ENCODE data around the gene KCND2.
"Not testable (repeated sequence)": the region's sequence is repeated elsewhere in the genome, so short reads cannot be mapped to it uniquely, and the experiment has no call there.

Gene KCND2

DNA sequence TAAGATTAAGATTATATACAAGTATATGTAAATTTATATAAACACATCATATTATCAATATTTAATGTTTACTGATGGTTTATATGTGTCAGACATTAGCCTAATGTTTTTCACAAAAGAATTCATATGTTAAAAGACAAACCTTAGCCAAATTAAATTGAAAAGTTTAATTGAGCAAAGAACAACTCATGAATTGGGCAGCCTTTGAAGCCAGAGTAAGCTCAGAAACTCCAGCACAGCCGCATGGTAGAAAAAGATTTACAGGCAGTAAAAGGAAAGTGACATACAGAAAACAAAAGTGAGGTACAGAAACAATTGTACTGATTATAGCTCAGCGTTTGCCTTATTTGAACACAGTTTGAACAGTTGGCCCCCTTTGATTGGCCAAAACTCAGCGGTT is 460.9 kb downstream of the KCND2 start:
- DNase-seq (ENCODE audit: insufficient read length, low spot score) (no peak), FAIRE-seq (no peak)

DNA sequence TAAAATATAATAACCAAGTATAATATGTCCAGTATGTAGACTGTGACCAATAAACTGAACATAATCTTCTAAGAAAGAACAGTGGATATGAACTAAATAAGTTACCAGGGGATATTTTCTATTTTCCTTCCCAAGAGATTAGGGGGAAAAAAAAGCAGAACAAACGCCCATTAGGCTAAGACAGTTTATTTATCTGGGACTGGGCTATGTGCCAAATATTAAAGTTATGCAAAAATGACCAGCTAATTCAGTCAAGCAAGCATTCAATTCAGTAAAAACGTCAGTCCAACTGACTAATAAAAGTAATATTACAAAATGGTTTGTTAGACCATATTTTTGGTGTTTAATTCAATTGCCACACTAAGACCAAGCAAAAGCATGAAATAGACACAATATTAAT is 462.8 kb downstream of the KCND2 start:
- peak; percentile 49 for FAIRE-seq
- no peak for DNase-seq (ENCODE audit: insufficient read length, low spot score)

DNA sequence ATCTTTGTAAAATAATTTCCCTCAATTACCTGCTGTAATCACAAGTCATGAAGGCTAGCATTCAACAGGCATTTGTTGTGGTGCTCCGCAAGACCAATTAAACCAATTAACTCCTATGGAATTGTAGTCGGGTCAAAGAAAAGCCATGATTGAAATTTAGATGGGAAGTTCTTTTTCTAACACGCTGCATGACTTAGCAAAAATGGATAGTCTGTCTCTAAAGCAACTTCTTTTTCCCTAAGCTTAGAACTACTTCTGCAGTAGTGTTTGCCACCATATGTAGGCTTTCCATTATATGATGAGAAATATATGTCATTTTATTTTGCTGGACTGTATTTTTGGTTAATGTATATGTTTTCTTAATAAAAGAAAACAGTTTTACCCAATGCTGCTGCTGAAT is 465.8 kb downstream of the KCND2 start:
- FAIRE-seq = no peak
- no peak for DNase-seq (ENCODE audit: insufficient read length, low spot score)

DNA sequence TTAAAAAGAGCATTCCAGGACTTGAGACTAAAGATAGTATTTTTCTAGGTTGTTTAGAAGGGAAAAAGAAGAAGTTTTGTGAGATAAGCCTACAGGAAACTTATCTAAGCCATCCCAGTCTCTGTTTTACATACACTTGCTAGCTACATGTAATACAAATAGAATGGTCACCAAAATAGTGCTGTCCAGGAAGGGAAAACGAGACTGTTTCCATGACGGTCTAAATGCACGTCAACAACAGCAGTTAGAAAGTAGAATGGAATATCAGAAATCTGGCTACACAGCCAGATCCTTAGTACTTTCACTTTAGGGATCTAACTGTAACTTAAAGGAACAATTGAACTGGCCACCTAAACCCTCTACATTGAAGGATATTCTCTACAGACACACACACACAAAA is 467.4 kb downstream of the KCND2 start:
- DNase-seq (ENCODE audit: insufficient read length, low spot score) (no peak), FAIRE-seq (no peak)

DNA sequence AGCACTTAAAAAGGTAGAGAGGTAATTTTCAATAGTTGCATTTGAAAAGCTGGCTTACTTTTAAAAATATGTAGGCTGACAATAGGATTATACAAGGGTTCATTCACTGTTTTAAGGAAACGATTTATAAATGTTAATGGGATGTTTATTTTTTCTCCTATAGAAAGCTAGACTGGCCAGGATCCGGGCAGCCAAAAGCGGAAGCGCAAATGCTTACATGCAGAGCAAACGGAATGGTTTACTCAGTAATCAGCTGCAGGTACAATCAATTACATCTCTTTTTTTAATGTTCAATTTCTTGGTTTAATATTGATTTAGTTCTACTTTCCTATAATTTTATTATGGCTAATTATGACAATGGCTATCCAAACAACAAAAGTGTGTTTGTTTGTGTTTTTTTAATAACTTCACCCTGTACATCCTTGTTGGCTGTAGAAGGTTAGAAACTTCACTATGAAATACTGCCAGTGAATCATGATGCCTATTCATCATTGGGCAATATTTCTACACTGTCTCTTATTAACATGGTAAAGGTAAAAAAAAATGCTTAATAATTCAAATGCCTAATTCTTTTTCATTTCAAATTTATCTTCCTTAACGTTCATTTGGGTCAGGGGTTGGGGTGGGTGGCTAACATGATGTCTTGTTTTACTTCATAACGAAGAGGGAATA is 468.5 kb downstream of the KCND2 start:
- FAIRE-seq (no peak), DNase-seq (ENCODE audit: insufficient read length, low spot score) (no peak)

DNA sequence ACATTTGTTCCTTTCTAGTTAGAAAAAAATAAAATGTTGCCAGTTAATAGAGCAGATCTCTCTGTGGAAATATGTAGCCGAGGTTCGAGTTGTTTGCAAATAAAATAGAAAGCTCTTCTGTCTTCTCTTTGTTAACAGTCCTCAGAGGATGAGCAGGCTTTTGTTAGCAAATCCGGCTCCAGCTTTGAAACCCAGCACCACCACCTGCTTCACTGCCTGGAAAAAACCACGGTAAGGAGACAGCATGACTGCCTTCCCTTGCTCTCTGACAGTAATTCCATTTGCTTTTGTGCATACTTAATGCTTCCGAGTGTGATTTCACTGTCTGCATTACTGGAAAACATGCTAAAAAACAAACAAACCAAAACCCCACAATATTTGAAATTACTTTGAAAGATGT is 469.4 kb downstream of the KCND2 start:
- DNase-seq (ENCODE audit: insufficient read length, low spot score) (no peak), FAIRE-seq (no peak)

DNA sequence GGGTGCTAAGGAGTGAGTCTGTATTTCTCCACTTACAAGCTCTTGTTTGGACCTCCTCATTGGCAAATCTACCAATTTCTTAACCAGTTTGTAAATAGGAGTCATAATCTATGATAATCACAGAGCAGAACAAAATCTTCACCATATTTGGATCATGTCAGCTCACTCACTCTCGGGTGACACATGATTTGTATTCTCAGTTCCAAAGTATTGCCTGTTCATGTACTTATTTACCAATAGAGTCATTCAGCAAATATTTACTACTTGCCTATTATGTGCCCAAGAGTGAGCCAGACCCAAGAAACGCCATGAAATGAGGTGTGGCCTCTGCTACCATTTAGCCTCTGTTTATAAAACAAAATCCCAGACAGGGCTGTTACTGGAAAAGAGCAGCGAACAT is 470.2 kb downstream of the KCND2 start:
- DNase-seq (ENCODE audit: insufficient read length, low spot score) = no peak

DNA sequence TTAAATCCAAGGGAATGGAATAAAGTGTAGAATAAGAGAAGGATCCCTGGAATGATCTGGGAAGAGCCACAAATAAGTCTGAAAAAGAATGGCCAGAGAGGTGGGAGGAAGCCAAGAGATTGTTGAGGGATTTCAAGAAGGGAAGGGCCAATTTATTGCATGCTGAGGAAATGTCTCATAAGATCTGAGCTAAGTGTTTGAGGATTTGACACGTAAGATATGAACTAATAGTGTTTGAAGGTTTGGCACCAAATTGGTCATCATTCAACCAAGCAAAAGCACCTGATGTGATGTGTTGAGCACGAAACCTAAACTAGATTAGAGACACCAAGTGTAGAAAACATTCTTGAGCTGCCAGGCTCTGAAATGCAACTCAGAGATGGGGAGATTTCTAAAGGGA is 487.1 kb downstream of the KCND2 start:
- FAIRE-seq (no peak), DNase-seq (ENCODE audit: insufficient read length, low spot score) (no peak)

More for the DNA sequence above, 470.2 kb downstream of the KCND2 start:
- FAIRE-seq = no peak

DNA sequence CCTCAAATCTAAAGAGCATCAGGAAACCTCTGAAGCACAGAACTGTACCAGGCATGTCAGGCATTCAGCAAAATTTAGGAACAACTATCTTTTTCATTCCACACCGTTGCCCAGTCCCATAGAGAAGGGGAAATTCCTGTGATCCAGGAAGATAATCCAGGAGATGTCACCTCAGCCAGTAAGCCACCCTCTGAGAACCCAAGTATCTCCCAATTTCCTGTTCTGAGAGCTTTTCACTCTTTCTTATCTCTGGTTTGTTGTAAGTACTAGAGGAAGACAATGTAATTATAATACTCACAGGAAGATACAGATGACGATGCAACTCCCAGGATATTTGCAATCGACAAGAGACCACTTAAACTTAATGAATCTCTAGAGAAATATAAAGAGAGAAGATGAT is 487.9 kb downstream of the KCND2 start:
- DNase-seq (ENCODE audit: insufficient read length, low spot score) (no peak), FAIRE-seq (no peak)

DNA sequence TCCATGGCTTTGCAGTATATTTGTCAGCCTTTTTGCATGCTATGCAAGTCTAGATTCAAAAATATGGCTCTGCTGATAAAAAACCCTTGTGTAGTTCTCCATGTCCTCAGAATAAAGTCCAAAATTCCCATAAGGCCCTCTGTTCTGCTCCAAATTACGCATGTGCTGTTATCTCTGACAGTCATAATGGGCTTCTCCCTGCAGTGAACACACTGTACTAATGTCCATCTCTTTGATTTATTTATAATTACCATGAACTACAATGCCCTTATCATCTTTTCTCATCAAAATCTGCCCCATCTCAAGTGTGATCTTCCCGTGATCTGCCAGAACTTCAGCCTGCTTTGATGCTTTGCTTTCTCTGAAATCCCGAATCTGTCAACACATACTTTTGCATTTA is 497.2 kb downstream of the KCND2 start:
- FAIRE-seq = no peak
- DNase-seq (ENCODE audit: insufficient read length, low spot score) = no peak

DNA sequence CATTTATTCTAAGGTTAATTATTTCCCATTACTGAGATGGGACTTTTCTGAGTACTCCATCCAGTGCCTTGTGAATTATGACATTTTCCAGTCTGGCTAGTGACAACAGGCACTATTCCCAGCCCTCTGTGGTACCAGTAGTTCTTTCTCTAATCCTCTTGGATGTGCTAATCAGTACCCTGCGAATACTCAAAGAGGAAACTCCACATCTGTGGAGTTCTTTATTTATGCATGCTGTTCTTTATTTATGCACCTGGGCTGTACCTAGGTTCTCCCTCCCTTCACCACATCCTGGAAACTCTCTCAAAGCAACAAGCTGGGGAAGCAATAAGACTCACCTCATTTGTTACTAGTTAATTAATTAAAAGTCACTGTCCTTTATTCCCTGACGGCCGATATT is 501.5 kb downstream of the KCND2 start:
- FAIRE-seq (no peak), DNase-seq (ENCODE audit: insufficient read length, low spot score) (no peak)

DNA sequence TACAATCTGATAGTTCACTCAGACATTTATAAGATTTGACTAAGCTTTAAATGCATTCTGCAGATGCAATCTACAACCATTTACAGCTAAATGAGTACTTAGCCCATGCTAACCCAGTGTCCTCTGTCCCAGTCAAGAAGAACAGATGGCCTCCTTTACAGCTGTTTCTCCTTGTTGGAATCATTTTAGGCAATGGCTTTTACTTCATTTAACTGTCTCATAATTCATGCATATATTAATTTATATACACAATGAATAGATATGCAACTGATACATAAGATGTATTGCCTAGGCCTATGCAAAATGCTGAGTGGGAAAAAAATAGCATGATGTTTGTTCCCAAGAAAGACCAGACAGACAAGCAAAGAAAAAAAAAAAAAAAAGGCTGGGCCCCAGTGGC is 502.8 kb downstream of the KCND2 start:
- no peak for FAIRE-seq
- DNase-seq (ENCODE audit: insufficient read length, low spot score) = no peak

DNA sequence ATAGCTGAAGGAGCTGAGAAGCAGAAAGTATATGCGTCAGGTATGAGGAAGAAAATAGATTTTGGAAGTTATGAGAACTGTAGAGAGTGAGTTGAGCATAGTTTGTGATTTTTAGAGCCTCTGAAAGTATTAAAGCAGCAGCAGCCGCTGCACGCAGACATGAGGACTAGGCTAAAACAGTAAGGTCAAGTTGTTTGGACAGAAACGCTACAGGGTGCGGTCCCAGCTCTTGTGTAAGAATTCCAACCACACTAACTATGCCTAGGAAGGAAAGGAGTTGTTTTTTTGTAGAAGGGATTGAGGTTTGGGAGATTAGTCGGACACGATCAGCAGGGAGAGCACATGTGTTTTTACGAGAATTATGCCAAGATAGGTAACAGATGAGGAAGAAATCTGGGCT is 506.1 kb downstream of the KCND2 start:
- DNase-seq (ENCODE audit: insufficient read length, low spot score); FAIRE-seq: not testable (repeated sequence)

DNA sequence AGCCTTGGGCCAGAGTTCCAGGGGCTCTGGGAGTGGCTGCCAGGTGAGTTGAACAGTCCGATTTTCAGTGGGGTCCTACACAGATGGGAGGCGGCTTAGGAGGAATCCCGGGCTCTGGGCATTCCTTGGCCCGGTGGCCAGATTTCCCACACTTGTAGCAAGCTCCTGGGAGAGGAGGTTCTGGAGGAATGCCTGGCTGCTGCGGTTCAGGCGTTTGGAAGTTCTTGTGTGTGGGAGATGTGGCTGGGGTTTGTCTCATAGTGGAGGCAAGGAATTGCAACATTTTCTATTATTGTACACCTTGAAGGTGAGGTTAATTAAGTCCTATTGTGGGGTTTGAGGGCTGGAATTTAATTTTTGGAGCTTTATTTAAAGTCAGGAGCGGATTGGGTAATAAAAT is 507.5 kb downstream of the KCND2 start:
- DNase-seq (ENCODE audit: insufficient read length, low spot score); FAIRE-seq: not testable (repeated sequence)

DNA sequence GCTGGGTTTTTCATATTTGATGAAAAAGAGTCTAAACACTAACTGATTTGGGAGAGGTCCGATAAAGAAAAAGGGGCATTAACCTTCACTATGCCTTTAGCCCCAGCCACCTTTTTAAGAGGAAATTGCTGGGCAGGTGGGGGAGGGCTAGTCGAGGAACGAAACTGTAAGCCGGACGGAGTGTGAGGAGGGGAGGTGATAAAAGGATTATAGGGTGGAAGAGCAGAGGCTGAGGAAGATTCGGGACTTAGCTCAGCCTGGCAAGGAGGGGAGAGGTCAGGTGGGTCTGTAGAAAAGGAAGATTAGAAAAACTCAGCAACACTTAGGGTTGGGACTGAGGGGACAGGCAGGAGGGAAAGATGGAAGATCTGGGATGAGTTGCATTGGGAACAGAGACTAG is 508.0 kb downstream of the KCND2 start:
- FAIRE-seq = no peak

DNA sequence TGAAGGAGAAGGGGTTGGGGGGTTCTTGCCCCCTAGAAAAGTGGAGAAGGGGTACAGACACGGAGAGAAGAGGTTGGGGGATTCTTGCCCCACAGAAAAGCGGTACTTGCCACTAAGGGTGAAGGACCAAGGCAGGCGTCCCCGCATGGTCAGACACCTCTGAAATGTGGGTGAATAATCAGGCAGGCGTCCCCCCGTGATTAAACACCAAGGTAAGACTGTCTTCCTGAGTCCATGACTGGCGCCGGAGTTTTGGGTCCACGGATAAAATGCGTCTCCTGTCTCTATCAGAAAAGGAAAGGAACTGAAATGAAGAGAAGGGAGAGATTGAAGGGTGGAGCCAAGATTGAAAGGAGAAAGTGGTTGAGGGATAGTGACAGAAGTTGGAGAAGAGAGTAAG is 508.9 kb downstream of the KCND2 start:
- FAIRE-seq; DNase-seq (ENCODE audit: insufficient read length, low spot score): not testable (repeated sequence)

More for the DNA sequence above, 508.0 kb downstream of the KCND2 start:
- no peak for DNase-seq (ENCODE audit: insufficient read length, low spot score)

DNA sequence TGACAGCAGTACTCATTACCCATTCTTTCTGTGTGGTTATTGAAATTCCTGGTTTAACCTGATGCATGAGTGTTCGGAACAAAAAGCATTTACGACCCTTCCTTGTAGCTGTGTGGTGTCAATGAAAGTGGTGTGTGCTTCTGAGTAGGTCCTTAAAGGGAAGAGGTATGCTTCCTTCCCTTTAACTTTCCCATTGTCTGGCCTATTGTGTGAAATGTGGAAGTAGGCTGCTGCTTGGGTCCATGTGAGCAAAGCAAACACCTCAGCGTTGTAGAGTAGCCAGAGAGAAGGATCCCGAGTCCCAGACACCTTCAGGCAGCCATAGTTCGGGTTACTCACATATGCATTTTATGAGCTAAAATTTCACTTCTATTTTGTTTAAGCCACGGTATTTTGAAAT is 510.3 kb downstream of the KCND2 start:
- FAIRE-seq = no peak

DNA sequence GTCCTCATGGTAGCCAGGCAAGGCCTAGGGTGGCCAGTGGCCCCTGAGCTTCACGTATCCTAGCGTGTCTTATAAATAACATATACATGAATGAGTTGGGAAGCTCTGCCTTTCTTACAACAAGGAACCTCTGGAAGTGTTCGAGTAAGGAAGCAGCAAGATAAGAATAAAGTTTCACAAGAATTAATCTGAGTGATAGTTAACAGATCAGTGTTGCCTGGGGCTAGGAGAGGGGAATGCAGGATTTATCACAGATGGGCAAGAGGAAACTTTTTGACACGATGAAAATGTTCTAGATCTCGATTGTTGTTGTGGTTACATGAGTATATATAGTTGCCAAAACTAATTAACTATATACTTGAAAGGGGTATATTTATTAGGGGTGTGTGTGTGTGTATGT is 510.7 kb downstream of the KCND2 start:
- FAIRE-seq (no peak), DNase-seq (ENCODE audit: insufficient read length, low spot score) (no peak)

More for the DNA sequence above, 510.3 kb downstream of the KCND2 start:
- DNase-seq (ENCODE audit: insufficient read length, low spot score) = no peak

DNA sequence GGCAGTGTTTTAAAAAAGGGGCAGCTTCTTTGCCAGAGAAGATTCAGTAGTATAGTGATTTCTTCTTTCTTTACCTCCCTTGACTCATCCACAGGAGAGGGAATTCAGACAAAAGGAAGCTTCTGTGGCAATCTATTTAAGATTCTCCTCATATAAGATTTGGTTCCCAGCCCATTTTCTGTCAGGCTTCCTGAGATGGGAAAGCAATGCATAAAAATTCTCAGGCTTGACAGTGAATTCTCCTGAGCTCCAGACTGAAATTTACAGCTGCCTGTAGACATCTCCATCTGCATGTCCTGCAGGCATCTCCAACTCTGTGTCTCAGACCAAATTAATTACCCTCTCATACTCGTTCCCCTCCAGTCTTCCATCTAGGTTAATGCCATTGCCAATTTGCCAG is 512.1 kb downstream of the KCND2 start:
- no peak for DNase-seq (ENCODE audit: insufficient read length, low spot score)

DNA sequence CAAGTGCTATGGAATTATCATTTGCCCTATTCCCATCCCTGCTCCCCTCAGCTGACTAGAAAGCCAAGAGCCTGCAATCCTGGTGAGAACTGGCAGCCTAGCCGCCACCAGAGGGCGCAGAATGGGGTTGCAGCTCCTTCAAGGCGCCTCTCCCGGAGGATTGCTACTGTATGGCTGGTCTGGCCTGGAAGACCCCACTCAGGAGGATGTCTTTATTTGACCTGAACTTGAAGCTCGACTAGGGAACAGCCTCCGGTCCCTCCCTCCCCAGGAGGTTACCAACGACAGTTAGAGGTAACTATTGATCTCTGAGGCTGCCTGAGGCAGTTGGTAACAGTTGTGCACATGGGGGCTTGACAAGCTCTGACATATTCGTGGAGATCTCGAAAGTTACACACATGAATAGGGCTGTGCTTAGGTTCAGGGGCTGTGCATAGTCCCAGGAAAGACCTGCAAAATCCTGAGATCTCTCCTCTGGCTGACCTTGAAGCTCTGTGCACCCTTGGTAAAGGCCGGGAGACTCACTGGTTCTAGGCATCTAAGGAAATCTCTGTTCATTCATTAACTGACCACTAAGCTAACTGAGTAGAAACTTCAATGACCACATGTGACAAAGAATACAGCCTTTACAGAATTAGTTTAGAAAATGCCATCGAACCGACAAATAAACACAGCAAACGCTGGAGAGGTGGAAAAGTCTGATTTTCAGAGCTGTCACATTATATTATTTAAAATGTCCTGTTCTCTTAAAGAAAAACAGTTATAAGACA is 519.3 kb downstream of the KCND2 start:
- FAIRE-seq (peak; percentile 91), DNase-seq (ENCODE audit: insufficient read length, low spot score) (peak; percentile 25)

More for the DNA sequence above, 512.1 kb downstream of the KCND2 start:
- FAIRE-seq = no peak

DNA sequence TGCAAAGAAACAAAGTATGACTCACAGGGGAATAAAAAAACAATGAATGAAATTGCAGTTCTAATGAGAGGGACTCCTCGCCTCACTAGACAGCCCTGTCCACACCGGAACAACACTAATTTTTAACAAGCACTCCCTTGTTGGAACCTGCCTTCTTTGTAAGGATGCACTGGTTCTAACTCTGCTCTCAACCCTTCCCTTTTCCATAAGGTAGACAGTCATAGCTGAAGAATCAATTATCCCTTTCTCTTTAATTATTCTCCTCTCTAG is 519.8 kb downstream of the KCND2 start:
- no peak for FAIRE-seq
- DNase-seq (ENCODE audit: insufficient read length, low spot score) = no peak

DNA sequence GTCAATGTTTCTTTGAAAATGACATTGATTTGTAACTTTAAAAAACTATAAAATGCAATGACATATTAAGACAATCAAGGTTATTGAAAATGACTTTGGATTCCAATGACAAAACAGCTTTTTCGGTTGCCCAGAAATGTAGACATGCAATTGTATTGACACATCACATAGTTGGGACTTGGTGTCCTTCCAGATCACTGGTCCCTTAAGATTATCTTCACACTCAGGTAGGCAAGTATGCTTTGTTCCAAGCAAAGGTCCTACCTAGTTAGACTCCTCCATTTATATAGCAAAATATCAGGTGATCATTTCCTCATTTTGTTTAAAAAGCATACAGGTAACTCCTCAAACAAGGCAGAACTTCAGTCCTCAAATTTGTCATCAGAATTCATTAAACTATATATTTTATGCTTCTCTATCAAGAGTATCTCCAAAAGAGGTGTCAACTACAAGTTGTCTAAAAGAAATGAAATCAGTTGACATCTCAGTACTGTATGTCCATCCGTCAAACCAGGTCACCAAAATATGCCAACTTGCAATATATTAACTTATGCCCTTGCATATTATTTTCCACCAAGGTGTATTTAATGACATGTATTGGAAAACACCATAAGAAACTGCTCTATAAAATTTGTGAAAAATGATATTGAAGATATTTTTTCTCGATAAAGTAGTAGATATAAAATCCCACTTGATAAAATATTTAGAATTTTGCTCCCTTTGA is 520.4 kb downstream of the KCND2 start:
- DNase-seq (ENCODE audit: insufficient read length, low spot score) (no peak), FAIRE-seq (no peak)
